ENCODE data around the gene TMEM260. TPM values are rescaled to one million over a fixed set of nuclear protein-coding genes. Genes with fewer than 3 reads are reported as not detected.
"Not testable (repeated sequence)": the region's sequence is repeated elsewhere in the genome, so short reads cannot be mapped to it uniquely, and the experiment has no call there.

TMEM260 gene
- polyA plus RNA-seq, 1 donor: 36.4 TPM

GRCh38 chr14:56592746-56593544, 13.3 kb downstream of the TMEM260 start:
- no peak for DNase-seq

GRCh38 chr14:56594428-56594827, 14.8 kb downstream of the TMEM260 start:
- no peak for DNase-seq

- no peak for DNase-seq
Observed at GRCh38 chr14:56598519-56598918, 18.9 kb downstream of the TMEM260 start.

- no peak for DNase-seq
Observed at GRCh38 chr14:56603648-56604047, 24.1 kb downstream of the TMEM260 start.

- DNase-seq: no peak
Observed at GRCh38 chr14:56608689-56609088, 29.1 kb downstream of the TMEM260 start.

GRCh38 chr14:56611663-56612062, 32.1 kb downstream of the TMEM260 start:
- DNase-seq: not testable (repeated sequence)

- DNase-seq: no peak
Observed at GRCh38 chr14:56617084-56617483, 37.5 kb downstream of the TMEM260 start.

GRCh38 chr14:56630707-56631106, 51.1 kb downstream of the TMEM260 start:
- no peak for DNase-seq

GRCh38 chr14:56632195-56632594, 52.6 kb downstream of the TMEM260 start:
- no peak for DNase-seq

- no peak for DNase-seq
Observed at GRCh38 chr14:56633544-56633943, 53.9 kb downstream of the TMEM260 start.

- DNase-seq: no peak
Observed at GRCh38 chr14:56635041-56635440, 55.4 kb downstream of the TMEM260 start.

GRCh38 chr14:56647493-56647892, 67.9 kb downstream of the TMEM260 start:
- no peak for DNase-seq

- DNase-seq: no peak
Observed at GRCh38 chr14:56648508-56649301, 69.1 kb downstream of the TMEM260 start.

- no peak for DNase-seq
Observed at GRCh38 chr14:56649382-56649781, 69.8 kb downstream of the TMEM260 start.

GRCh38 chr14:56650048-56650447, 70.5 kb downstream of the TMEM260 start:
- no peak for DNase-seq

GRCh38 chr14:56650979-56651378, 71.4 kb downstream of the TMEM260 start:
- DNase-seq: no peak

GRCh38 chr14:56657604-56658003, 78.0 kb downstream of the TMEM260 start:
- no peak for DNase-seq

GRCh38 chr14:56659378-56659777, 79.8 kb downstream of the TMEM260 start:
- DNase-seq: no peak

GRCh38 chr14:56659964-56660551, 80.5 kb downstream of the TMEM260 start:
- peak; percentile 25 for DNase-seq

GRCh38 chr14:56660677-56661389, 81.2 kb downstream of the TMEM260 start:
- no peak for DNase-seq

- no peak for DNase-seq
Observed at GRCh38 chr14:56661478-56661877, 81.9 kb downstream of the TMEM260 start.

- no peak for DNase-seq
Observed at GRCh38 chr14:56664811-56665421, 85.3 kb downstream of the TMEM260 start.

Data from left kidney (tissue), 2 donors.